Measurements from ENCODE around the gene AGPAT4.
"Not testable (repeated sequence)": the region's sequence is repeated elsewhere in the genome, so short reads cannot be mapped to it uniquely, and the experiment has no call there.

Gene AGPAT4

GRCh38 chr6:161138543-161139303, 135.1 kb downstream of the AGPAT4 start:
- no peak for DNase-seq (ENCODE audit: low read depth in 2 of 2)

GRCh38 chr6:161137839-161138542, 135.9 kb downstream of the AGPAT4 start:
- DNase-seq (ENCODE audit: low read depth in 2 of 2) = no peak

- no peak for DNase-seq (ENCODE audit: low read depth in 2 of 2)
Observed at GRCh38 chr6:161137320-161137719, 136.5 kb downstream of the AGPAT4 start.

GRCh38 chr6:161136655-161137054, 137.2 kb downstream of the AGPAT4 start:
- DNase-seq (ENCODE audit: low read depth in 2 of 2) = no peak

- DNase-seq (ENCODE audit: low read depth in 2 of 2) = no peak
Observed at GRCh38 chr6:161135695-161136591, 137.9 kb downstream of the AGPAT4 start.

- no peak for DNase-seq (ENCODE audit: low read depth in 2 of 2)
Observed at GRCh38 chr6:161134550-161135298, 139.1 kb downstream of the AGPAT4 start.

- DNase-seq (ENCODE audit: low read depth in 2 of 2) = no peak
Observed at GRCh38 chr6:161133963-161134362, 139.9 kb downstream of the AGPAT4 start.

- DNase-seq (ENCODE audit: low read depth in 2 of 2) = no peak
Observed at GRCh38 chr6:161132384-161132783, 141.5 kb downstream of the AGPAT4 start.

- DNase-seq (ENCODE audit: low read depth in 2 of 2) = no peak
Observed at GRCh38 chr6:161130967-161131766, 142.7 kb downstream of the AGPAT4 start.

GRCh38 chr6:161130541-161130940, 143.3 kb downstream of the AGPAT4 start:
- DNase-seq (ENCODE audit: low read depth in 2 of 2) = no peak

- DNase-seq (ENCODE audit: low read depth in 2 of 2) = peak in 1 of 2 donors; percentile 9
Observed at GRCh38 chr6:161128680-161129196, 145.1 kb downstream of the AGPAT4 start.

GRCh38 chr6:161128230-161128629, 145.6 kb downstream of the AGPAT4 start:
- DNase-seq (ENCODE audit: low read depth in 2 of 2) = no peak

- no peak for DNase-seq (ENCODE audit: low read depth in 2 of 2)
Observed at GRCh38 chr6:161127071-161127740, 146.7 kb downstream of the AGPAT4 start.

- DNase-seq (ENCODE audit: low read depth in 2 of 2) = no peak
Observed at GRCh38 chr6:161125591-161125990, 148.3 kb downstream of the AGPAT4 start.

GRCh38 chr6:161123319-161123718, 150.5 kb downstream of the AGPAT4 start:
- DNase-seq (ENCODE audit: low read depth in 2 of 2) = not testable (repeated sequence)

GRCh38 chr6:161117942-161118341, 155.9 kb downstream of the AGPAT4 start:
- no peak for DNase-seq (ENCODE audit: low read depth in 2 of 2)

GRCh38 chr6:161117308-161117707, 156.6 kb downstream of the AGPAT4 start:
- no peak for DNase-seq (ENCODE audit: low read depth in 2 of 2)

- no peak for DNase-seq (ENCODE audit: low read depth in 2 of 2)
Observed at GRCh38 chr6:161116554-161116953, 157.3 kb downstream of the AGPAT4 start.

GRCh38 chr6:161115468-161115867, 158.4 kb downstream of the AGPAT4 start:
- no peak for DNase-seq (ENCODE audit: low read depth in 2 of 2)

- DNase-seq (ENCODE audit: low read depth in 2 of 2) = no peak
Observed at GRCh38 chr6:161111261-161111660, 162.6 kb downstream of the AGPAT4 start.
